Parathyroid adenoma (tissue), 2 donors: ENCODE results near the gene ZNF350.
A peak's percentile ranks its signal among the peaks of the same experiment; 100 is the strongest.

Experiments used
- H2AFZ ChIP-seq: fragments of 300-600 bp; sonication (generic); one replicate; pipeline ENCODE4 v1.7.0; 2017; ENCODE audit warnings: antibody characterized with exemption, mild to moderate bottlenecking
- H3K27ac ChIP-seq: fragments of 300-600 bp; sonication (generic); one replicate; pipeline ENCODE4 v1.7.0; 2017
- H3K27me3 ChIP-seq: fragments of 300-600 bp; sonication (generic); one replicate; pipeline ENCODE4 v1.7.0; 2017; ENCODE audit warnings: low read length; ENCODE audit not compliant: control insufficient read depth, insufficient read depth
- H3K36me3 ChIP-seq: fragments of 300-600 bp; sonication (generic); one replicate; pipeline ENCODE4 v1.7.0; 2017; ENCODE audit warnings: low read length; ENCODE audit not compliant: control insufficient read depth, insufficient read depth
- H3K4me1 ChIP-seq: fragments of 300-600 bp; sonication (generic); one replicate; pipeline ENCODE4 v1.7.0; 2017; ENCODE audit warnings: control low read depth
- H3K4me2 ChIP-seq: fragments of 300-600 bp; sonication (generic); one replicate; pipeline ENCODE4 v1.7.0; 2017; ENCODE audit warnings: low read length
- H3K4me3 ChIP-seq: fragments of 300-600 bp; sonication (generic); one replicate; pipeline ENCODE4 v1.7.0; 2017; ENCODE audit warnings: low read depth, low read length
- H3K79me2 ChIP-seq: fragments of 300-600 bp; sonication (generic); one replicate; pipeline ENCODE4 v1.7.0; 2017; ENCODE audit warnings: control low read depth
- H3K9ac ChIP-seq: fragments of 300-600 bp; sonication (generic); one replicate; pipeline ENCODE4 v1.7.0; 2017; ENCODE audit warnings: mild to moderate bottlenecking
- H3K9me3 ChIP-seq: fragments of 300-600 bp; sonication (generic); one replicate; pipeline ENCODE4 v1.7.0; 2017; ENCODE audit warnings: low read length; ENCODE audit not compliant: control insufficient read depth
- CTCF ChIP-seq: fragments of 300-600 bp; sonication (generic); IDR thresholded peaks from one replicate; pipeline ENCODE4 v1.7.0; 2017; ENCODE audit warnings: antibody characterized with exemption, mild to moderate bottlenecking
- donor health status: primary hyperparathyroidism.

The ZNF350 gene

GRCh38 chr19:51946602-51947001 lies 40.0 kb downstream of the ZNF350 start:
- Histone ChIP-seq H3K9ac (no peak overlapping the region), H3K9me3 (peaks cover 14% of the 10 kb centered on the region), H3K27me3 (no peaks in the 10 kb centered on the region), H3K27ac (no peak overlapping the region), H3K4me3 (no peak overlapping the region), H3K79me2 (no peaks in the 10 kb centered on the region), H3K4me1 (no peaks in the 10 kb centered on the region), H3K36me3 (peaks cover 24% of the 10 kb centered on the region), H2AFZ (no peak overlapping the region), H3K4me2 (no peak overlapping the region)
- no peak for TF ChIP-seq CTCF

GRCh38 chr19:51944798-51945552 lies 41.7 kb downstream of the ZNF350 start:
- no peaks in the 10 kb centered on the region for H3K79me2 ChIP-seq
- H3K4me2 ChIP-seq, result no peak overlapping the region
- no peak overlapping the region for H3K27ac ChIP-seq
- H3K36me3 ChIP-seq, result peaks cover 24% of the 10 kb centered on the region
- H3K4me3 ChIP-seq, result no peak overlapping the region
- H3K4me1 ChIP-seq, result no peaks in the 10 kb centered on the region
- no peak overlapping the region for H3K9ac ChIP-seq
- no peaks in the 10 kb centered on the region for H3K27me3 ChIP-seq
- H2AFZ ChIP-seq, result no peak overlapping the region
- no peak for TF ChIP-seq CTCF
- peaks cover 14% of the 10 kb centered on the region for H3K9me3 ChIP-seq

- no peak overlapping the region for H3K9ac ChIP-seq
- no peak overlapping the region for H3K4me2 ChIP-seq
- no peak overlapping the region for H3K27ac ChIP-seq
- H3K36me3 ChIP-seq, result peaks cover 16% of the 10 kb centered on the region
- H3K79me2 ChIP-seq, result no peaks in the 10 kb centered on the region
- no peak overlapping the region for H2AFZ ChIP-seq
- TF ChIP-seq CTCF, result no peak
- H3K4me3 ChIP-seq, result no peak overlapping the region
- no peaks in the 10 kb centered on the region for H3K27me3 ChIP-seq
- H3K9me3 ChIP-seq, result peaks cover 3% of the 10 kb centered on the region
- H3K4me1 ChIP-seq, result no peaks in the 10 kb centered on the region
Observed at GRCh38 chr19:51938936-51939335, 47.7 kb downstream of the ZNF350 start.

GRCh38 chr19:51931921-51932320 lies 54.7 kb downstream of the ZNF350 start:
- Histone ChIP-seq H3K9ac (no peak overlapping the region), H3K4me2 (no peak overlapping the region), H3K27ac (no peak overlapping the region), H3K9me3 (no peaks in the 10 kb centered on the region), H3K27me3 (no peaks in the 10 kb centered on the region), H3K36me3 (no peaks in the 10 kb centered on the region), H3K79me2 (peaks cover 2% of the 10 kb centered on the region), H2AFZ (no peak overlapping the region), H3K4me3 (no peak overlapping the region), H3K4me1 (no peaks in the 10 kb centered on the region)
- no peak for TF ChIP-seq CTCF

- Histone ChIP-seq H3K9me3 (no peaks in the 10 kb centered on the region), H3K4me1 (no peaks in the 10 kb centered on the region), H3K27ac (peak overlapping the region; percentile 95), H3K27me3 (no peaks in the 10 kb centered on the region), H2AFZ (peak overlapping the region; percentile 97), H3K9ac (no peak overlapping the region), H3K4me2 (peak overlapping the region; percentile 78), H3K36me3 (no peaks in the 10 kb centered on the region), H3K79me2 (peaks cover 2% of the 10 kb centered on the region), H3K4me3 (peak overlapping the region; percentile 93)
- no peak for TF ChIP-seq CTCF
Observed at GRCh38 chr19:51927859-51928258, 58.8 kb downstream of the ZNF350 start.
